ENCODE measurements around the gene HAPLN1. TPM values are rescaled to one million over a fixed set of nuclear protein-coding genes. Genes with fewer than 3 reads are reported as not detected.
A peak's percentile ranks its signal among the peaks of the same experiment; 100 is the strongest.
"Not testable (repeated sequence)": the region's sequence is repeated elsewhere in the genome, so short reads cannot be mapped to it uniquely, and the experiment has no call there.

The HAPLN1 gene
- polyA plus RNA-seq (ENCODE audit: insufficient read length in 3 of 3): 1 to 10 TPM; 5.7 to 9.9 (median 9.6) TPM

DNA sequence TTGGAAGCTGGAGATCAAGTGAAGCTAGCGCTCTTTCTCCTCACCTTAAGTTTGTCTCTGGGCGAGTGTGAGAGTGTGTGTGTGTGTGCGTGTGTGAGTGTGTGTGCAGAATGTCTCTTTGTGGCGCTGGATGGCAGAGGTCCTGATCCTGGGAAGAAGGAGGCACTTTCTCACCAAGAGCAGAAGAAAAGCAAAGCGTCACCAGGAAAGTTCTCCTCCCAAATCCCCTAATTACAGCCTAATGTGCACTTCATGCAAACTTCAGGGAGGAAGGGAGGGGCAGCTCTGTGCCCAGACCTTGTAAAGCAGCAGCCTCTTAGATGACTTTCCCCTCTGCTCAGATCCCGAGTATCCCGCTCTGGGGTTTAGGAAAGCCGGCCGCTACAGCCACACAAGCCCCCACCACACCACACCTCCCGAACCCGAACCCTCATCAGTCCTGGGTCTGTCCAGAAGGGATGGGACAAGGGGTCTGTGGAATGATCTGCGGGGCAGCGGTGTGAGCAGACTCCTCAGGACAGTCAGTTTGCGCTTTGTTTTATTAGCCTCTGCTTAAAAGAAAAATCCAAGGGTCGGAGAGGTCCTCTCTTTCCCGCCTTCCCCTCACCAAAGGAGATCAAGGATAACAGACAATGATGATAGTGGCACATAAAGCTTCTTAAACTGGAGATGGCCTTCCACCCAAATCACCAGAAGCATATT lies at the start of gene HAPLN1:
HAPLN1 (minus strand) TSS at position 20 of the 702 bp plus-strand sequence. CDS start 47,332 bp downstream, outside the sequence.
- DNase-seq (ENCODE audit: low read depth in 3 of 3, low spot score in 2 of 3): no peak

DNA sequence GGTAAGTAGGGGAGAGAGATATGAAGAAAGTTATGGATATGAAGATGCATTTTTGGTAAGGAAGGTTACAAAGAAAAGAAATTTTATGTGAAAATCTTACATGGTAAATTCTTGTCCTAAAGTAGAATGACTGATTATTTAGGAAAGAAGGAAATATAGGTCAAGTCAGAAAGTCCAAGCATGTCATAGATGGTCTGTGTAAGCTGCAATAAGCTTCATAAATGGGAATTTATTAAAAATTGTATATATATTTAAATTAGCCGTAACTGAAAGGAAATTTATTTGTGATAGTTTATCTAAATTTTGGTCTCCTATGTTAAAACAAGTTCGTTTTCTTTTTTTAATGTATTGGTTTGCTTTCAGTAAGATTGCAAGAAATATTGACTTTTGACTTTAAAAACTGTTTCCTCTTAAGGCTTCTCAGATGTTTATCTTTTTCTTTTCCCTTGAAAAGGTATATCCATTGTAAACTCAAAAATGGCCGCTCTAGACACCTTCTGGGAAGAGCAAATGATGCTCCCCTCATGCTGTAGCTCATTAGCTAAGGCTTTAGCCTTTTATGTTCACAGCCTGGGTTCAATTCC lies 46.8 kb upstream of the HAPLN1 start:
- no peak for DNase-seq (ENCODE audit: low read depth in 3 of 3, low spot score in 2 of 3)

DNA sequence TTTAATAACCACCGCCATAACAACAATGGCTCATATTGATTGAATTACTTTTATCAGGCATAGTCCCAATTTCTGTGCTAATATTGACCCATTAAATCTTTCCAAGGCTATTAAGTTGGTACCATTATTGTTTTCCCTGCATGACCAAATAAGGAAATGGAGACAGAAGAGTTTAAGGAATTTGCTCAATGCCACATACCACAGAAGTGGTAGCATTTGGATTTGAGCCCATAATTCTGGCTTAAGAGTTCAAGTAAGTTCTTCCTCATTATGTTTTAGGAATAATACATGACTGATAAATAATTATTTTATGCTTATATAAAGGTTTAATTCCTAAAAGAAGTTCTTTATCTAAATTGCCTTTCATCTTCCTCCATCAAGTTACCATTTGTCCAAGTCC lies 43.4 kb upstream of the HAPLN1 start:
- no peak for DNase-seq (ENCODE audit: low read depth in 3 of 3, low spot score in 2 of 3)

DNA sequence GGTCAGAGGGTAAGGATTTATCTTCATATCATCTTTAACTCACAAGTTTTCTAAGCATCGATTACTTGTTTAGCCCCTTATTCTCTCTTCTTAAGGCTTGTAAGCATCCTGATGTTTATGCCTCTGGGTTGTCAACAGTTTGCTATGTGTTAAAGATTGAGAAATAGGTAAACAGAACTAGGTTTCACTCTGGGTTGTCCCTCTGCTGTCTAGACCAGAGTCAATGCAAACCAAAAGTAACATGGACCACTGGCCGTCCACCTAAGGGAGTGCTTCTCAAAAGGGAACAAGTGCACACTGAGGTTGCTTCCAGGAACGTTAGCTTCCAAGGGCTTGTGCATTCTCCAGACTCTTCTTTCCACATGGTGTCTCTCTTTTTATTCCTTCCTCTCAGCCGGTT lies 39.9 kb upstream of the HAPLN1 start:
- DNase-seq (ENCODE audit: low read depth in 3 of 3, low spot score in 2 of 3): no peak

DNA sequence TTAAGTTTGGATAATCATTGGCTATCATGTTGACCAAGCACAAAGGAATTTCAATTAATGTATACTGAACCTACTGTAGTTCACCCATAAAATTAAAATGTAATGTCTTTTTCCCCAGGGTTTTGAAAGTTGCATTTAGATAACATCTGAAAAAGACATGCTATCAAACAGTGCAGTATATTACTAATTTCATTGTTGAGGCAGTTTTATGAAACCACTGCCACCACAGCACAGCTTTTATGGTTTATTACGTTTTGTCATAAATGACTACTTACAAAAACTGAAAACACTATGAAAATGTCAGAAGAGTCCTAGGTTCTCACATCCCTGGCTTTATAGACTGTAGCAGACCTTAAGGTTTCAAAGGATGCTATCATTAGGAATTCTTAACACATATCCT lies 32.0 kb upstream of the HAPLN1 start:
- DNase-seq (ENCODE audit: low read depth in 3 of 3, low spot score in 2 of 3): no peak

DNA sequence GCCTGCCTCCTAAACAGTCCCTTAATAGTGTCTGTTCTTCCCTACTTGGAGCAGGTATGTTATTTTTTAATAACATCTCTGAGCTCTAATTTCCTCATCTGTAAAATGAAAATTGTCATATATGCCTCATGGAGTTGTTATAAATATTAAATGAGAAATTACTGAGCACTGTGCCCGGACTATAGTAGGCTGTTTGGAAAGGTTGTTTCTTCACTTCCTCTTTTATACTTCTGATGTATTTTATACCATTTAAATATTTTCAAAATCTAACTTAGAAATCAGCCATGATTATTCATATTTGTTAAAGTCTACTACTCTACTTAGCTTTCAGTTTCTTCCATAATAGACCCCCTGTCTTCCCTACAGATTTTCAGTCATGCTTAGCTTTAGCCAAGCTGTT lies 30.5 kb upstream of the HAPLN1 start:
- no peak for DNase-seq (ENCODE audit: low read depth in 3 of 3, low spot score in 2 of 3)

DNA sequence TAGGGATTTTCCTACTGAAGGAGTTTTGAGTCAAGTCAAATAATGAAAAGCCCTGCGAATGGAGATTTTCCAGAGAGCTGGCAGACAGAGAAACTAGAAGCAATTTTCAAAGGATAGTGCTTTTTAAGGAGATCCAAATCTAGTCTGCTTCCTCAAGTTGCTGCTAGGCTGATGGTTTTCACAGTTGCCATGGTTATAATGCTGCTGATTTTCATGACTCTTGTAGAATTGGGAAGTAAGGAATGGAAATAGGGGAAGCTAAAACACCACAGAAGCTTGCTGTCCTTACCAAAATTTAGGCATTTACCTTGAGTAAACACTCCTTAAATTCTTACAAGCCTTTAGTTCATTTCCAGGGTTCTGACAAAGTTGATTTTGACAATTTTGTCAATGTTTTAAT lies 30.1 kb upstream of the HAPLN1 start:
- no peak for DNase-seq (ENCODE audit: low read depth in 3 of 3, low spot score in 2 of 3)

DNA sequence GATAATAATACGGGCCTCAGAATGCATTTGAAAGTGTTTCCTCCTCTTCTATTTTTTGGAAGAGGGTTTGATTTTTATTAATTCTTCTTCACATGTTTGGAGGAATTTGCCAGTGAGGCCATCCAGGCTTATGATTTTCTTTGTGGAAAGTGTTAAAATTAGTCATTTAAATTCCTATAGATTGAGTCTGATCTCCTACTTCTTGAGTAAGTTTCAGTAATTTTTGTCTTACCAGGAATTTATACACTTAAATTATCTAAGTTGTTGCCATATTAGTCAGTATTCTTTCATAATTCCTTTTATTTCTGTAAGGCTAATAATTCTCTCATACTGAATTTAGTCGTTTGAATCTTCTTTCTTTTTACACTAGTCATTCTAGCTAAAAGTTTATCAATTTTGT lies 25.2 kb upstream of the HAPLN1 start:
- no peak for DNase-seq (ENCODE audit: low read depth in 3 of 3, low spot score in 2 of 3)

DNA sequence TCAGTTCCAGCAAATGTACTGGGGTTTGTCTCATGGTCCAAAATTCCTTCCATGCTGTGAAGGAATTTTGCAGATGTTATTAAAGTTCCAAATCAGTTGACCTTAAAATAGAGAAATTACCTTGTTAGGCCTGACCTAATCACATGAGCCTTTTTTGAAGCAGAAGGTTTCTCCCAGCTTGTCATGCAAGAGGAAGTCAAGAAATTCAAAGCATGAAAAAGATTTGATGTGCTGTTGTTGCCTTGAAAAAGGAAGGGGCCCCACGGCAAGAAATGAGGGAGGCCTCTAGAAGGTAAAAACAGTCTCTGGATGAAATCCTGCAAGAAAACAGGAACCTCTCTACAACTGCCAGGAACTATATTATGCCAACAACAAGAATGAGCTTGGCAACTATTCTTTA lies 24.2 kb upstream of the HAPLN1 start:
- no peak for DNase-seq (ENCODE audit: low read depth in 3 of 3, low spot score in 2 of 3)

DNA sequence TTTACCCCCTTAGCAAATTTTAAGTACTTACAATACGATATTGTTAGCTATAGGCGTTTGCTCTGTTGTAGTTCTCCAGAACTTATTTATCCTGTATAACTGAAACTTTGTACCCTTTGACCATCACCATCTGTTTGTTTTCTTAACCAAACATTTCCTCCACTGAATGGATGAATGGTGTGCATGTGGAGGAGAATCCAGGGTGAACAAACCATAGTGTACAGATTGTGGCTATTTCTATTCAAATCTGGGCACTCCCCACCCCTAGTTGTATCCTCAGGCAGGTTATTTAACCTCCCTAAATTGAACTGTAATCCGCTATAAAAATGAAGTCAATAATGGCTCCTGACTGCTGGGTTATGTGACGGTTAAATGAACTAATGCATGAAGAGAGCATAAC lies 21.4 kb upstream of the HAPLN1 start:
- no peak for DNase-seq (ENCODE audit: low read depth in 3 of 3, low spot score in 2 of 3)

DNA sequence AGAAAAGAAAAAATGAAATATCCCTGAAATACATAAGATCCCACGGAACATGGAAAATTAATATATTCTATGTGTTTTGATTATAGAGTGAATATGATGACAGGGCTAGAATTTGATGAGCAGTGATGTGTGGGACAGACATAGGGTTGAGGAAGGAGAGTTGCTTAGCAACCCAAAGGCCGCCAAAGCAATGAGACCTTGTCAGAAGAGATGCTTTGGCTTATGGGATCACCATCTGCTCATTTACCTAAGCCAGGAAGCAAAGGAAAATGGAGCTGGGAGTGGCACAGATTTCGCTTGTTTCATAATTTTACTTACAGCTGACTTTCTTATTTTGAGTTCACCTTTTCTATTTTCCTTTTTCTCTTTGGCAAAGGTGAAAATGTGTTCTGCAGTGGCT lies 20.9 kb upstream of the HAPLN1 start:
- DNase-seq (ENCODE audit: low read depth in 3 of 3, low spot score in 2 of 3): no peak

DNA sequence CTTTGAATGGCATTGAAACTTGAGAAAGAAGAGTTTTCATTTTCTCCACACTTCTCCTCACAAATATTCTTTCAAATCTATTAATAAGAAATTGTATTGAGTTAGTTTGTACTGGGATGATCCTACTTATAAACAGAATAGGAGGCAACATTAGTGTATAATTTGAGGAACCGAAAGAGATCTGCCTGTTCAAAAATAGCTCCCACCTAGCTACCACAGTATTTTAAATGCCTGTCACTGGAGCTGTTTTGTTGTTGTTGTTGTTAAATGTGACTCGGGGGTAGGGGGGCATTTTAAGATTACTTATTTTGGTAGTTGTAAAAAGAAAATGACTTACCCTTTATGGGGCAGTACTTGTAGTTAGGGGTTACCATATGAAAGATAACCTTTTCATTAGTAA lies 20.1 kb upstream of the HAPLN1 start:
- DNase-seq (ENCODE audit: low read depth in 3 of 3, low spot score in 2 of 3): no peak

DNA sequence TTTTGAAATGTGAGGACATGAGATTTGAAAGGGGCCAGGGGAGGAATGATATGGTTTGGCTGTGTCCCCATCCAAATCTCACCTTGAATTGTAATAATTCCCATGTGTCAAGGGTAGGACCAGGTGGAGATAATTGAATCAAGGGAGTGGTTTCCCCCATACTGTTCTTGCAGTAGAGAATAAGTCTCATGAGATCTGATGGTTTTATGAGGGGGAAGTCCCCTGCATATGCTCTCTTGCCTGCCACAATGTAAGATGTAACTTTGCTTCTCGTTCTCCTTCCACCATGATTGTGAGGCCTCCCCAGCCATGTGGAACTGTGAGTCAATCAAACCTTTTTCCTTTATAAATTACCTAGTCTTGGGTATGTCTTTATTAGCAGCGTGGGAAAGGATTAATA lies 15.5 kb upstream of the HAPLN1 start:
- DNase-seq (ENCODE audit: low read depth in 3 of 3, low spot score in 2 of 3): not testable (repeated sequence)

DNA sequence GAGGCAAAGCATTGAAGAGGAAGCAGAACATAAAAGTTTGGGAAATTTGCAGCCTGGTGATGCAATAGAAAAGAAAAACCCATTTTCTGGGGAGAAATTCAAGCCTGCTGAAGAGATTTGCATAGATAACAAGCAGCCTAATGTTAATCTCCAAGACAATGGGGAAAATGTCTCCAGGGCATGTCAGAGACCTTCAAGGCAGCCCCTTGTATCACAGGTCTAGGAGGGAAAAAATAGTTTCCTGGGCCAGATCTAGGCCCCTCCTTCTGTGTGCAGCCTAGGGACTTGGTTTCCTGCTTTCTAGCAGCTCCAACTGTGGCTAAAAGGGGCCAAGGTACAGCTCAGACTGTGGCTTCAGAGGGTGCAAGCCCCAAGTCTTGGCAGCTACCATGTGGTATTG lies 14.4 kb upstream of the HAPLN1 start:
- DNase-seq (ENCODE audit: low read depth in 3 of 3, low spot score in 2 of 3): not testable (repeated sequence)

DNA sequence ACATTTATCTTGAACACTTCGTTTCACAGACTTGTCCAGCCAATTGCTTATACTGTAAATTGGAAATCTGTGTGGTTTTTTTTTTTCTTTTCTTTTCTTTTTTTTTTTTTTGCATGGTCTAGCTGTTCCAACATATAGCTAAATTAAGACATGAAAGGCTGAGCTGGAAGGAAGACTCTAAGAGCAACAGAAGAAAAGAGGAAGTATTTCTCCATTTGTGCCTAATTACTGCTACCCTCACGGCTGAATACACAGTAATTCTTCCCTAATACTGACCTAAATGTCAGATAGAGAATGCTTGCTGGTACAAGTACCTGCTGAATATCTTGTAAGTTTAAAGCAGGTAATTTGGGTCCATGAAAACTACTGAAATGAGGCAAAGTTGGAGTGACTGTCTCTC lies 11.0 kb upstream of the HAPLN1 start:
- DNase-seq (ENCODE audit: low read depth in 3 of 3, low spot score in 2 of 3): no peak

DNA sequence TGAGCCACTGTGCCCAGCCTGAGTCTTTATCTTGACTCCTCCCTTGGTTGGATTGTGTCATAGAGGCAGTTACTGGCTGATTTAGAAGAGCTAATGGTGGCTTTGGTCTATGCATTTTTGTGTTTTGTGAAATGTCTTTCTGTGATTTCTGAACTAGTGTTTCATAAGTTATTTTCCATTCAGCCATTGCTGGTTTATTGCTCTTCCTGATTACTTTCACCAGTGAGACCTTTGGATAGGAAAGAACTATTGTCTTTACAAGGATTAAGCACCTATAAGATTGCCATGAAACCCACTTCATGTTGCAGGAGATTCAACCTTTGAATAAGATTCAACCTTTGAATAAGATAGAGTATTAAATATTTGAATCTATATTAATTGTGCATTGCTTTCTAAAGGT lies 8.7 kb upstream of the HAPLN1 start:
- no peak for DNase-seq (ENCODE audit: low read depth in 3 of 3, low spot score in 2 of 3)

DNA sequence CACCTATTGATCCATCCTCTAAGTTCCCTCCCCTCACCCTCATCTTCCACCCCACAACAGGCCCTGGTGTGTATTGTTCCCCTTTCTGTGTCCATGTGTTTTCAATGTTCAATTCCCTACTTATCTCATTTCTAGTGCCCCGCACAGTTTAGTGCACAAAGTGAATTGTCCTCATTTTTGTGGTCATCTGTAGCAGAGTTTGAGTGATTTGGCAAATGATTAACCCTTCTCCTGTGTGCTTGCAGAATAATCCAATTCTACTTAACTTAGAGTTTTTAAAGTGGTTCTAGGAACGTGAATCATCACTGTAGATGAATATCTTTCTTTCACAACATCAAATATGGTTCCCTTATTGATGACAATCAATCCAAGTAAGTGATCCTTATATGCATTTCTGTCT lies 6.3 kb upstream of the HAPLN1 start:
- DNase-seq (ENCODE audit: low read depth in 3 of 3, low spot score in 2 of 3): no peak

DNA sequence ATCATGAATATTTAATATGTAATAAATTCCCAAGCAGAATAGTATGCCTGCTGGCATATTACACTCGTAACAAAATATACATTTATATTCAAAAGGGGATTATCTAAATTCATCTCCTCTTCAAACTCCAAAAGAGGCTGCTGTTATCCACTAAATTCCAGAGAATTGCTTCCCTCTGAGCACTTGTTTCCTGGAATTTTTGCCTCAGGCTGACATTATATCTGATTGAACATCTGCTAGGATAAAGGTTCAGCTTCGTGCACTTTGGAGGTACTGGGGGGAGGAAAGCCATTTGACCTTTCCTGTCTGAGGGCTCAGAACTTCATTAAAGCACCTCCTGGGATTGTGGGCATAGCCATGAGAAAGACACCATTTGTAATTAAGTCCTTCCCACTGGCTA lies 4.3 kb upstream of the HAPLN1 start:
- DNase-seq (ENCODE audit: low read depth in 3 of 3, low spot score in 2 of 3): no peak

DNA sequence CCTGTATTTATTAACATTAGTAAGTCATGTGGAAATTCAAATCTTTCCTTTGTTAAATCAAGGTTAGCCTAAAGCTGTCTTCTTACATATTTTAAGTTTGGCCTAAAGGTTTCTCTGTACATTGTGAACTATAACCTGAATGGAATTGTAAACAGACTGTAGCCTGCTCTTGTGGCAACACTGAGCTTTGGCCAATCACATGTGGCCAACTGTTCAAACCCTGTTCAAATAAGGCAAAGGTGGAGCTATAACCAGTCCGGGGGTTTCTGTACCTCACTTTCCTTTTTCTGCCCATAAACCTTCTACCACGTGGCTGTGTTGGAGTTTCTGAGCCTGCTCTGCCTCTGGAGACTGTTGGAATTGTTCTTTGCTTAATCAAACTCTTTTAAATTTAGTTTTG lies 3.3 kb upstream of the HAPLN1 start:
- DNase-seq (ENCODE audit: low read depth in 3 of 3, low spot score in 2 of 3): no peak

DNA sequence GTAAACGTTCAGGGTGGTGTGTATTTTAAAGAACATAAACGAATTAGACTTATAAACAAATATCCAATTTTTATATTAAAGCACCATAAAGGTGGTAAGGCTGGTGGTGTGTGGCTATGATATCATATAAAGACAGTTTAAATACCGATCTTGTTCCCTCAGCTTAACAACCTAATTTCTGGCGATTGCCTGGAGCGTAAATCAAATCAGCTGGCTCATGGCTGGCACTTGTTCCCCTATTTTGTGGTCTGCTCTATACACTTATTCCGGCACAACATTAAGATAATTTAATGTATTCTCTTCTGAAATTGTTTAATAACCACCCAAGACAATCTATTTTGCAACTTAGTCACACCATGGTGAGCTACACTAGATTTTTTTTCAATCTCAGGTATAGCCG lies 2.4 kb upstream of the HAPLN1 start:
- no peak for DNase-seq (ENCODE audit: low read depth in 3 of 3, low spot score in 2 of 3)

DNA sequence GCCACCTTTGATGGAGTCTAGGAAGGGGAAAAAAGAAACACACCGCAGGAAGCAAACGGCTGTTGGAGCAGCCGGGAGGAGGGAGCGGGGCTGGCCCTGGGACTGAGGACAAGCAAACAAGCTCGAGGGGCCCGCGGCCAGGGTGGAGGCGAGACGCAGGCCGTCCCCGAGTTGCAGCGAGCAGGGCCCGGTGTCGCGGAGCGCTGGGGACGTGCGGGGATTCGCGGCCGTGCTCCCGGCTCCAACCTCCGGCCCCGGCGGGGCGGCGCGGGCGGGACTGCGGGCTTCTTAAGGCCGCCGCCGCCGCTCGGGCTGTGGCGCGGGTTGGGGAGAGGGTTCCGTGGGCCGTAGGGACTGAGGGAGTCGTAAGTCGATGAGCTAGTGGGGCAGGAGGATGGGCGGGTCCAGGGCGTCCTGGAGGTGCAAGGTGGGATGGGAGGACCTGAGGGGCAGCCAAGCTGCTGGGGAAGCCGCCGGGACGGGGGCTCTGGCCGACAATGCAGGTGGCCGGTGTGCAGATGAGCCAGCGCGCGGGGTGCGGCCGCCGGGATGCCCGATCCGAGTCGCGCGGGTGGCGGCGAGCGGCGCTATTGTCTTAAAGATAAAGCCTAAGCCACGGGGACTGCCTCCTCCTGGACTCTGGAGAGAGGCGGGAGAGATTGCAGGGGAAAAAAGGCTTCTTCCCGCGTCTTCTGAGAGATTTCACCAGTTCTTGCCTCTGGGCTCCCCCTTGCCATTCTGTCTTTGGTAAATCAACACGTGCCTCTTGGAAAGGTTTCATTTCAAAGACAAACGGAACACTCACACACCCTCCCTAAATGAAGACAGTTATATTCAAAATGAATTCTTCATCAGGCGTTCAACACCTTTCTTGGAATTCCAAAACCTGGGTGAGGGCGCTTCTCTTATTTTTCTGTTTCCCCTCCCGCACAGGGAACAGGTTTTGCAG lies 1.6 kb upstream of the HAPLN1 start:
- peak in 1 of 3 donors; percentile 41 for DNase-seq (ENCODE audit: low read depth in 3 of 3, low spot score in 2 of 3)

Measured in right renal cortex interstitium (tissue), 3 donors.